DND-41 (cell line): ENCODE results near the gene PITX1.

ENCODE experiments used
- EZH2 ChIP-seq: IDR thresholded peaks from 3 replicates; pipeline ENCODE4 v1.6.1; 2012; ENCODE audit warnings: borderline replicate concordance, low read depth, mild to moderate bottlenecking, moderate library complexity, low read length, inconsistent platforms; ENCODE audit not compliant: severe bottlenecking
- TF ChIP-seq, protein P1 (sequence below): IDR thresholded peaks from 2 replicates; pipeline ENCODE4 v1.5.1; 2012; ENCODE audit warnings: borderline replicate concordance, low read length, moderate library complexity, mild to moderate bottlenecking; ENCODE audit not compliant: poor library complexity, severe bottlenecking; ENCODE audit errors: extremely low read depth

DNA sequence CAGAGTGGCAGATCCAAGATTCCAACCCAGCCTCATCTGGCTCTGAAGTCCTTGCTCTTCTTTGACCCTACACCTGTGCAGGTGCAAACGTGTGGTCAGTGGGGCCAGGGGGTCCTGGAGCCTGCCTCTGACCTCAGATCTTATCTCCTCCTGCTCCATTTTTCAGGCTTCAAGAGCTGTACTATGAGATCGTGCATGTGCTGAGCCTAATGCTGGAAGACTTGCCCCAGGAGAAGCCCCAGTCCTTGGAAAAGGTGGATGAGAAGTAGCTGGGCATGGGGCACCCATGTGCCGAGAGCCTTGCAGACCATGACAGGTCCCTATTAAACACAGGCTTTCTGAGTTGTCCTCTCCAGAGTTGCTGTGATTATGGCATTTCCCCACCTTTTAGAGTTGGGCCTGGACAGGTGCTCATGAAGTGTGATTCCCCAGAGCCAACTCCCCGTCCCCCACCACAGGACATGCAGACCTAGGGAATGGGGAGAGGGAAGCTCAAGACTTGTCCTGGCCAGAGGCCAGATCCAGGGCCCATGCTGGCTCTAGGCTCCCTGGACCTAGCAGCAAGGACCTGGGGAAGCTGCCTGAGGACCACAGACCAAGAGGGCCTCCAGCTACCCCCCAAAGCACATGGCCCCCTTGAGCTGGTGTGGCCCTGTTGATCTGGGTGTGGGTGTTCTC, 22.5 kb downstream of the PITX1 start:
- TF ChIP-seq, protein P1, sequence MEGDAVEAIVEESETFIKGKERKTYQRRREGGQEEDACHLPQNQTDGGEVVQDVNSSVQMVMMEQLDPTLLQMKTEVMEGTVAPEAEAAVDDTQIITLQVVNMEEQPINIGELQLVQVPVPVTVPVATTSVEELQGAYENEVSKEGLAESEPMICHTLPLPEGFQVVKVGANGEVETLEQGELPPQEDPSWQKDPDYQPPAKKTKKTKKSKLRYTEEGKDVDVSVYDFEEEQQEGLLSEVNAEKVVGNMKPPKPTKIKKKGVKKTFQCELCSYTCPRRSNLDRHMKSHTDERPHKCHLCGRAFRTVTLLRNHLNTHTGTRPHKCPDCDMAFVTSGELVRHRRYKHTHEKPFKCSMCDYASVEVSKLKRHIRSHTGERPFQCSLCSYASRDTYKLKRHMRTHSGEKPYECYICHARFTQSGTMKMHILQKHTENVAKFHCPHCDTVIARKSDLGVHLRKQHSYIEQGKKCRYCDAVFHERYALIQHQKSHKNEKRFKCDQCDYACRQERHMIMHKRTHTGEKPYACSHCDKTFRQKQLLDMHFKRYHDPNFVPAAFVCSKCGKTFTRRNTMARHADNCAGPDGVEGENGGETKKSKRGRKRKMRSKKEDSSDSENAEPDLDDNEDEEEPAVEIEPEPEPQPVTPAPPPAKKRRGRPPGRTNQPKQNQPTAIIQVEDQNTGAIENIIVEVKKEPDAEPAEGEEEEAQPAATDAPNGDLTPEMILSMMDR = no peak
- TF ChIP-seq EZH2 = no peak
